PC-9 (cell line): Measurements from ENCODE around the gene WBP1L.

Experiments
- CTCF ChIP-seq: fragments of 200-600 bp; sonication (generic); conservative IDR thresholded peaks from 2 replicates; pipeline ENCODE4 v1.6.1; 2017; ENCODE audit warnings: mixed run types, antibody characterized with exemption, mild to moderate bottlenecking, moderate library complexity
- EZH2 ChIP-seq: fragments of 200-600 bp; sonication (generic); IDR thresholded peaks from 2 replicates; pipeline ENCODE4 v1.8.0; 2017; ENCODE audit warnings: antibody characterized with exemption, low read depth

- TF ChIP-seq CTCF (no peak), EZH2 (no peak)
These were observed 73.4 kb downstream of the WBP1L start for GRCh38 chr10:102817175-102817574.
